ENCODE data around the gene NFAM1. TPM values are rescaled to one million over a fixed set of nuclear protein-coding genes. Genes with fewer than 3 reads are reported as not detected.
A peak's percentile ranks its signal among the peaks of the same experiment; 100 is the strongest.

Gene NFAM1
- total and polyA plus RNA-seq, 2 experiments from 2014 or later = 0.11 to 0.49 TPM

DNA sequence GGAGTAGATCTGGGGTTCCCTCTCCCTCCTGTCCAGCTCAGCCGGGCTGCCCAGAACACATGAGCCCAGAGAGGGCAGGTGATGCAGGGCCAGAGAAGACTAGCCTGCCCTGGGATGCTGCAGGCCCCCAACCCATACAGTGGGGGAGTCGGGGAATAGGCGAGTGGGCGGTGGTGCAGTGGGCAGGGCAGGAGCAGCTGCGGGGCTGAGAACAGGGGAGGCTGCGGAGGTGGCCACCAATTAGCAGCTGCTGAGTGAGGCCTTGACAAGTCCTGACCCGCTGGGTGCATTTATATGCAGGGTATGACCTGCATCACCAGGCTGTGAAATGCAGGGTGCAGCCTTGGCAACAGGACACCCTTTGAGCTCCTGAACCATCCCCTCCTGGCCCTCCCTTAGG is 43.1 kb downstream of the NFAM1 start:
- Histone ChIP-seq H4K20me1 (replicated peaks; ENCODE audit: insufficient read depth) (no peaks in the 10 kb centered on the region), H3K27me3 (ENCODE audit: insufficient read depth) (no peaks in the 10 kb centered on the region), H3K4me2 (no peak overlapping the region), H2AFZ (no peak overlapping the region), H3F3A (replicated peaks; ENCODE audit: low read depth) (no peaks in the 10 kb centered on the region), H3K4me3 (no peak overlapping the region), H3K79me2 (replicated peaks; ENCODE audit: insufficient read depth) (no peaks in the 10 kb centered on the region), H3K36me3 (ENCODE audit: insufficient read depth) (no peaks in the 10 kb centered on the region), H3K27ac (ENCODE audit: low read depth) (no peak overlapping the region), H3K9me2 (ENCODE audit: insufficient read depth) (no peaks in the 10 kb centered on the region), H3K4me1 (ENCODE audit: insufficient read depth) (no peaks in the 10 kb centered on the region)
- Mint-ChIP-seq H3K27me3 (ENCODE audit: insufficient read depth, low read depth, poor library complexity) (peaks cover 11% of the 10 kb centered on the region), H3K36me3 (ENCODE audit: low read depth) (no peaks in the 10 kb centered on the region), H3K4me3 (no peak overlapping the region), H3K9me3 (no peaks in the 10 kb centered on the region), H3K27ac (no peak overlapping the region), H3K4me1 (peaks cover 8% of the 10 kb centered on the region)
- no peak for TF ChIP-seq STAT1 (IDR thresholded peaks at IDR 0.05; ENCODE audit: unreplicated experiment)
- TF ChIP-seq, protein P1, sequence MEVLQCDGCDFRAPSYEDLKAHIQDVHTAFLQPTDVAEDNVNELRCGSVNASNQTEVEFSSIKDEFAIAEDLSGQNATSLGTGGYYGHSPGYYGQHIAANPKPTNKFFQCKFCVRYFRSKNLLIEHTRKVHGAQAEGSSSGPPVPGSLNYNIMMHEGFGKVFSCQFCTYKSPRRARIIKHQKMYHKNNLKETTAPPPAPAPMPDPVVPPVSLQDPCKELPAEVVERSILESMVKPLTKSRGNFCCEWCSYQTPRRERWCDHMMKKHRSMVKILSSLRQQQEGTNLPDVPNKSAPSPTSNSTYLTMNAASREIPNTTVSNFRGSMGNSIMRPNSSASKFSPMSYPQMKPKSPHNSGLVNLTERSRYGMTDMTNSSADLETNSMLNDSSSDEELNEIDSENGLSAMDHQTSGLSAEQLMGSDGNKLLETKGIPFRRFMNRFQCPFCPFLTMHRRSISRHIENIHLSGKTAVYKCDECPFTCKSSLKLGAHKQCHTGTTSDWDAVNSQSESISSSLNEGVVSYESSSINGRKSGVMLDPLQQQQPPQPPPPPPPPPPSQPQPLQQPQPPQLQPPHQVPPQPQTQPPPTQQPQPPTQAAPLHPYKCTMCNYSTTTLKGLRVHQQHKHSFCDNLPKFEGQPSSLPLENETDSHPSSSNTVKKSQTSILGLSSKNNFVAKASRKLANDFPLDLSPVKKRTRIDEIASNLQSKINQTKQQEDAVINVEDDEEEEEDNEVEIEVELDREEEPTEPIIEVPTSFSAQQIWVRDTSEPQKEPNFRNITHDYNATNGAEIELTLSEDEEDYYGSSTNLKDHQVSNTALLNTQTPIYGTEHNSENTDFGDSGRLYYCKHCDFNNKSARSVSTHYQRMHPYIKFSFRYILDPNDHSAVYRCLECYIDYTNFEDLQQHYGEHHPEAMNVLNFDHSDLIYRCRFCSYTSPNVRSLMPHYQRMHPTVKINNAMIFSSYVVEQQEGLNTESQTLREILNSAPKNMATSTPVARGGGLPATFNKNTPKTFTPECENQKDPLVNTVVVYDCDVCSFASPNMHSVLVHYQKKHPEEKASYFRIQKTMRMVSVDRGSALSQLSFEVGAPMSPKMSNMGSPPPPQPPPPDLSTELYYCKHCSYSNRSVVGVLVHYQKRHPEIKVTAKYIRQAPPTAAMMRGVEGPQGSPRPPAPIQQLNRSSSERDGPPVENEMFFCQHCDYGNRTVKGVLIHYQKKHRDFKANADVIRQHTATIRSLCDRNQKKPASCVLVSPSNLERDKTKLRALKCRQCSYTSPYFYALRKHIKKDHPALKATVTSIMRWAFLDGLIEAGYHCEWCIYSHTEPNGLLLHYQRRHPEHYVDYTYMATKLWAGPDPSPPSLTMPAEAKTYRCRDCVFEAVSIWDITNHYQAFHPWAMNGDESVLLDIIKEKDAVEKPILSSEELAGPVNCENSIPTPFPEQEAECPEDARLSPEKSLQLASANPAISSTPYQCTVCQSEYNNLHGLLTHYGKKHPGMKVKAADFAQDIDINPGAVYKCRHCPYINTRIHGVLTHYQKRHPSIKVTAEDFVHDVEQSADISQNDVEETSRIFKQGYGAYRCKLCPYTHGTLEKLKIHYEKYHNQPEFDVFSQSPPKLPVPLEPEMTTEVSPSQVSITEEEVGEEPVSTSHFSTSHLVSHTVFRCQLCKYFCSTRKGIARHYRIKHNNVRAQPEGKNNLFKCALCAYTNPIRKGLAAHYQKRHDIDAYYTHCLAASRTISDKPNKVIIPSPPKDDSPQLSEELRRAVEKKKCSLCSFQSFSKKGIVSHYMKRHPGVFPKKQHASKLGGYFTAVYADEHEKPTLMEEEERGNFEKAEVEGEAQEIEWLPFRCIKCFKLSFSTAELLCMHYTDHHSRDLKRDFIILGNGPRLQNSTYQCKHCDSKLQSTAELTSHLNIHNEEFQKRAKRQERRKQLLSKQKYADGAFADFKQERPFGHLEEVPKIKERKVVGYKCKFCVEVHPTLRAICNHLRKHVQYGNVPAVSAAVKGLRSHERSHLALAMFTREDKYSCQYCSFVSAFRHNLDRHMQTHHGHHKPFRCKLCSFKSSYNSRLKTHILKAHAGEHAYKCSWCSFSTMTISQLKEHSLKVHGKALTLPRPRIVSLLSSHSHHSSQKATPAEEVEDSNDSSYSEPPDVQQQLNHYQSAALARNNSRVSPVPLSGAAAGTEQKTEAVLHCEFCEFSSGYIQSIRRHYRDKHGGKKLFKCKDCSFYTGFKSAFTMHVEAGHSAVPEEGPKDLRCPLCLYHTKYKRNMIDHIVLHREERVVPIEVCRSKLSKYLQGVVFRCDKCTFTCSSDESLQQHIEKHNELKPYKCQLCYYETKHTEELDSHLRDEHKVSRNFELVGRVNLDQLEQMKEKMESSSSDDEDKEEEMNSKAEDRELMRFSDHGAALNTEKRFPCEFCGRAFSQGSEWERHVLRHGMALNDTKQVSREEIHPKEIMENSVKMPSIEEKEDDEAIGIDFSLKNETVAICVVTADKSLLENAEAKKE (CRISPR knock-in tag; IDR thresholded peaks at IDR 0.05) = no peak
- TF ChIP-seq, protein P2, sequence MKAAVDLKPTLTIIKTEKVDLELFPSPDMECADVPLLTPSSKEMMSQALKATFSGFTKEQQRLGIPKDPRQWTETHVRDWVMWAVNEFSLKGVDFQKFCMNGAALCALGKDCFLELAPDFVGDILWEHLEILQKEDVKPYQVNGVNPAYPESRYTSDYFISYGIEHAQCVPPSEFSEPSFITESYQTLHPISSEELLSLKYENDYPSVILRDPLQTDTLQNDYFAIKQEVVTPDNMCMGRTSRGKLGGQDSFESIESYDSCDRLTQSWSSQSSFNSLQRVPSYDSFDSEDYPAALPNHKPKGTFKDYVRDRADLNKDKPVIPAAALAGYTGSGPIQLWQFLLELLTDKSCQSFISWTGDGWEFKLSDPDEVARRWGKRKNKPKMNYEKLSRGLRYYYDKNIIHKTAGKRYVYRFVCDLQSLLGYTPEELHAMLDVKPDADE (IDR thresholded peaks at IDR 0.05) = no peak
- TF ChIP-seq ZNF114 (CRISPR knock-in tag; IDR thresholded peaks at IDR 0.05) = no peak
- DNase-seq (ENCODE audit: low spot score) (no peak), ATAC-seq (peak; percentile 45)

DNA sequence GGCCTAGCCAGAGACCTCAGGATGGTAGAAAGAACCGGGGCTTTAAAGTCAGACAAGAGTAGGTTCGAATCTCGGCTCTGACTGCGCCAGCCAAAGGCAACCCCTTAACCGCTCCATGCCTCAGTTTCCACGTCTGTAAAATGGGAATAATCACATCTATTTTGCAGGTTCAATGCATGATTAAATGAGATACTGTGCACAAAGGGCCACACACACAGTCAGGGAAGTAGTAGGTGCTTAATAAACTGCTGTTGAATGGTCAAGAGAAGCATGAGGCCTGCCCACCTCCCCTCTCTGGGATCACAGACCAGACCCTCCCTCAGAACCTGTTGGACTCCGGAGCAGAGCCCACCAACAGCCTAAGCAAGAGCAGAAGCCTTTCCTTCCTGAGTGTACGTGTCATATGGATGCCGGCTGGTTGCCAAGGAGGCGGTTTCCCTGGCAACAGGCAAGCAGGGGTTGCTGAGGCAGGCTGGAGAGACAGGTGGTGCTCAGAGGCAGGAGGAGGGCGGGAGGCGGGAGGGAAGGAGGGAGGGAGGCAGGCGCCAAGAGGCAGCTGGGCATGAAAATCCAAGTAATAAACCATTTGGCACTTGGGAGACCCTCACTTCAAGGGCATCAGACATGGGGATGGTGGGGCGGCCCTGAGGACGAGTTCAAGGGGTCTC is 43.9 kb downstream of the NFAM1 start:
- no peaks in the 10 kb centered on the region for H3K36me3 ChIP-seq (ENCODE audit: insufficient read depth)
- Mint-ChIP-seq H3K4me1 (peaks cover 8% of the 10 kb centered on the region), H3K4me3 (no peak overlapping the region), H3K27ac (no peak overlapping the region), H3K9me3 (no peaks in the 10 kb centered on the region), H3K36me3 (ENCODE audit: low read depth) (no peaks in the 10 kb centered on the region), H3K27me3 (ENCODE audit: insufficient read depth, low read depth, poor library complexity) (peaks cover 14% of the 10 kb centered on the region)
- H3F3A ChIP-seq (replicated peaks; ENCODE audit: low read depth) = no peaks in the 10 kb centered on the region
- no peak overlapping the region for H3K4me3 ChIP-seq
- no peaks in the 10 kb centered on the region for H4K20me1 ChIP-seq (replicated peaks; ENCODE audit: insufficient read depth)
- H3K27me3 ChIP-seq (ENCODE audit: insufficient read depth) = no peaks in the 10 kb centered on the region
- H3K79me2 ChIP-seq (replicated peaks; ENCODE audit: insufficient read depth) = no peaks in the 10 kb centered on the region
- no peak overlapping the region for H3K27ac ChIP-seq (ENCODE audit: low read depth)
- H3K4me1 ChIP-seq (ENCODE audit: insufficient read depth) = no peaks in the 10 kb centered on the region
- DNase-seq (ENCODE audit: low spot score) = peak; percentile 58
- no peak overlapping the region for H3K4me2 ChIP-seq
- no peaks in the 10 kb centered on the region for H3K9me2 ChIP-seq (ENCODE audit: insufficient read depth)
- H2AFZ ChIP-seq = no peak overlapping the region
- ATAC-seq = peak; percentile 50
- no peak for TF ChIP-seq EZH2 (IDR thresholded peaks at IDR 0.05; ENCODE audit: low read depth, unreplicated experiment)
- TF ChIP-seq JUNB (IDR thresholded peaks at IDR 0.05; ENCODE audit: unreplicated experiment) = no peak
- TF ChIP-seq ZNF331 (CRISPR knock-in tag; IDR thresholded peaks at IDR 0.05; ENCODE audit: low read depth) = no peak
- no peak for TF ChIP-seq ZNF114 (CRISPR knock-in tag; IDR thresholded peaks at IDR 0.05)
- TF ChIP-seq, protein P3, sequence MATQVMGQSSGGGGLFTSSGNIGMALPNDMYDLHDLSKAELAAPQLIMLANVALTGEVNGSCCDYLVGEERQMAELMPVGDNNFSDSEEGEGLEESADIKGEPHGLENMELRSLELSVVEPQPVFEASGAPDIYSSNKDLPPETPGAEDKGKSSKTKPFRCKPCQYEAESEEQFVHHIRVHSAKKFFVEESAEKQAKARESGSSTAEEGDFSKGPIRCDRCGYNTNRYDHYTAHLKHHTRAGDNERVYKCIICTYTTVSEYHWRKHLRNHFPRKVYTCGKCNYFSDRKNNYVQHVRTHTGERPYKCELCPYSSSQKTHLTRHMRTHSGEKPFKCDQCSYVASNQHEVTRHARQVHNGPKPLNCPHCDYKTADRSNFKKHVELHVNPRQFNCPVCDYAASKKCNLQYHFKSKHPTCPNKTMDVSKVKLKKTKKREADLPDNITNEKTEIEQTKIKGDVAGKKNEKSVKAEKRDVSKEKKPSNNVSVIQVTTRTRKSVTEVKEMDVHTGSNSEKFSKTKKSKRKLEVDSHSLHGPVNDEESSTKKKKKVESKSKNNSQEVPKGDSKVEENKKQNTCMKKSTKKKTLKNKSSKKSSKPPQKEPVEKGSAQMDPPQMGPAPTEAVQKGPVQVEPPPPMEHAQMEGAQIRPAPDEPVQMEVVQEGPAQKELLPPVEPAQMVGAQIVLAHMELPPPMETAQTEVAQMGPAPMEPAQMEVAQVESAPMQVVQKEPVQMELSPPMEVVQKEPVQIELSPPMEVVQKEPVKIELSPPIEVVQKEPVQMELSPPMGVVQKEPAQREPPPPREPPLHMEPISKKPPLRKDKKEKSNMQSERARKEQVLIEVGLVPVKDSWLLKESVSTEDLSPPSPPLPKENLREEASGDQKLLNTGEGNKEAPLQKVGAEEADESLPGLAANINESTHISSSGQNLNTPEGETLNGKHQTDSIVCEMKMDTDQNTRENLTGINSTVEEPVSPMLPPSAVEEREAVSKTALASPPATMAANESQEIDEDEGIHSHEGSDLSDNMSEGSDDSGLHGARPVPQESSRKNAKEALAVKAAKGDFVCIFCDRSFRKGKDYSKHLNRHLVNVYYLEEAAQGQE (IDR thresholded peaks at IDR 0.05; ENCODE audit: unreplicated experiment) = no peak
- TF ChIP-seq, protein P2 (IDR thresholded peaks at IDR 0.05) = no peak

Data from GM23338 (cell line).